OCI-LY3 (cell line): ENCODE results near the gene TIPARP.

Experiments used
- CTCF ChIP-seq: fragments of 200-600, 300-600 bp; sonication (generic); IDR thresholded peaks from 2 replicates; pipeline ENCODE4 v1.5.1; 2014; ENCODE audit warnings: antibody characterized with exemption, low read length, low read depth
- EZH2phosphoT487 ChIP-seq: fragments of 200-600 bp; shearing (Covaris generic); IDR thresholded peaks from 2 replicates; pipeline ENCODE4 v1.6.1; 2018; ENCODE audit warnings: antibody characterized with exemption, mixed run types, low read depth

- TF ChIP-seq CTCF (no peak), EZH2phosphoT487 (no peak)
Measured at GRCh38 chr3:156716105-156716862, 41.9 kb downstream of the TIPARP start.
